DMS79 (cell line): Measurements from ENCODE around the gene R3HDM2.
"Not testable (repeated sequence)": the region's sequence is repeated elsewhere in the genome, so short reads cannot be mapped to it uniquely, and the experiment has no call there.

Source experiments
- DNase-seq: peaks from one replicate; lab custom pipeline; 2025; lab: John Stamatoyannopoulos, UW

The R3HDM2 gene

DNA sequence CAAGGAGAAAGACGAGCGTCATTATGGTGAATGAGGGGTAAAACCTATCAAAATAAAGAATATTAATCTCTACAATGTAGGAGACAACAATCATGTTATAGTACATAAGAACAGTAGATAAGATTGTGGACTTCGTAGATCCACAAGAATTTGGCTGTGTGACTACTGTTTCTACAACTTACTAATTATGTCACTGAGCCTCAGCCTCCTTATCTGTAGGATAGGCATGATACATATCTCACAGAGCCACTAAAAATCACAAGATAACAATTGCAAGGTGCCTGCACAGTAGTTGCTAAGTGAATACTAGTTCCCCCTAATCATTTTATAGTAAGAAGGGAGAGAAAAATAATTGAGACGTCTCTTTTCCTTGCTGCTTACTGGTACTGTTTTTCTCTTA, 101.6 kb downstream of the R3HDM2 start:
- no peak for DNase-seq

- DNase-seq, result no peak
Measured at GRCh38 chr12:57325395-57325794, 105.4 kb downstream of the R3HDM2 start.

DNA sequence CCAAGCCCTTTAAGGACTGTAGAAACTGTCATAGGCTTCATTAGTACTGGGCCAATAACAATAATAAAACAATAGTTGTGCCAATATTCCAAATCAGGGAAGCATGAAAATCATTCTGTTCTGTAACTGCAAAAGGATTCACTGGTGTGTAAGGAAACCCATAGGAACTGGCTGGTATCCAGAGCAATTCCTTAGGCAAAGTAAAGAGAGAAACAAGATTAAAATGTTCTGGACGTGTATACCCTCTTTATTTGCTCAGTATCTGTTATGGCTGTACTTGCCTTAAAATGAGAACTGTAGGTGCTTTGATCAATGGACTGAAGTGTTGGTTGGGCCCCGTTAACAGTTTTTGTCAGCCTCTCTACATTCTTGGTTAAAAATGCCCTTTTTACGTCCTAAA, 107.4 kb downstream of the R3HDM2 start:
- no peak for DNase-seq

DNA sequence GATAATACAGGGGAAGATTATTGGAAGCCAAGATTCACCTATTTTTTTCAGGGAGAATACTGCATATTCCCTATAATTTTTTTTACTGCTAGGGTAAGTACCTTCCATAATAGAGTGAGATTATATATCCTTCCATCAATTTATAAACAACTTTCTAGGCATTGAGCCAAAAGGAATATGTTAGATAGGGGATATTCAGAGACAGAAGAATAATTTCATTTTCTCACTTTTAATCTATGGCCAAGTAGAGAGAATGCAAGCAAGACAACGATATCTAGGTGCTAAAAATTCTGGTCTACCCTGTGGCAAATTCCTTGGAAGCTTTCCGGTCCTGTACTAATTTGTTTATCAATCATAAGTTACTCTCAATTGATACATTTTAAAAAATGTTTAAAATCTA, 110.2 kb downstream of the R3HDM2 start:
- no peak for DNase-seq

DNA sequence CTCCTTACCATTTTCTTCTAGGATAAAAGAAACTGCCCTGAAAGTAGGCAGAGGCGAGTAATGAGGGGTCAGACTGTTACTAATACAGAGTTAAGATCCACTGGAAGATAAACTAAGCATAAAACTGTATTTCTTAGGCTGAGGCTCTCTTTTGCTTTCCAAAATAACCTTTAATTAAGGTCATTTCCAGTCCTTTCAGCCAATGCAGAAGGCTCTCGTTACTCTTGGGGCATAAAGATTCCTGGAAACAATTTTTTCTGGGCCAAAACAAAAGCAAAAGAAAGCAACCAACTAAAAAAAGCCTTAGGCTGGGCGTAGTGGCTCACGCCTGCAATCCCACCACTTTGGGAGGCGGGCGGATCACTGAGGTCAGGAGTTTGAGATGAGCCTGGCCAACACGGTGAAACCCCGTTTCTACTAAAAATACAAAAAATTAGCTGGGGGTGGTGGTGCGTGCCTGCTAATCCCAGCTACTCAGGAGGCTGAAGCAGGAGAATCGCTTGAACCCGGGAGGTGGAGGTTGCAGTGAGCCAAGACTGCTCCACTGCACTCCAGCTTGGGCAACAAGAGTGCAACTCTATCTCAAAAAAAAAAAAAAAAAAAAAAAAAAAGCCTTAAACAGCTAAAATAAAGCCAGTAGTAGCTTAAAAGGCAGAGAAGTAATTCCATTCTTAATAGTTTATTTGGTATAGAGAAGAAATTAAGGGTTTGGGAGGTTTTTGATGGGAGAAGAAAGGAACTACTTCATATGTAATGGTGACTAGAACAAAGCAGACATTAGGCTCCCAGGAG, 111.0 kb downstream of the R3HDM2 start:
- DNase-seq, result no peak

DNA sequence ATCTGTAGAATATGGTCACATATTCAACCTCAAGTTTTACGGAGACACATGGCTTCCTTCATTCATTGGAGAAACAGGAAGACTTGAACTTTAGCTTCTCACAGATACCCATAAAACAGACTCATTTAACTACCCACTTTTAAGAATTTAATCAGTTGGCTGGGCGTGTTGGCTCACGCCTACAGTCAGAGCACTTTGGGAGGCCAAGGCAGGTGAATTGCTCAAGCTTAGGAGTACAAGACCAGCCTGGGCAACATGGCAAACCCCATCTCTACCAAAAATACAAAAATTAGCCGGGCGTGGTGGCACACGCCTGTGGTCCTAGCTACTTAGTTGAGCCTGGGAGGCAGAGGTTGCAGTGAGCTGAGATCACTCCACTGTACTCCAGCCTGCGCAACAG, 115.2 kb downstream of the R3HDM2 start:
- DNase-seq, result no peak

GRCh38 chr12:57312287-57312686, 118.6 kb downstream of the R3HDM2 start:
- DNase-seq, result not testable (repeated sequence)

DNA sequence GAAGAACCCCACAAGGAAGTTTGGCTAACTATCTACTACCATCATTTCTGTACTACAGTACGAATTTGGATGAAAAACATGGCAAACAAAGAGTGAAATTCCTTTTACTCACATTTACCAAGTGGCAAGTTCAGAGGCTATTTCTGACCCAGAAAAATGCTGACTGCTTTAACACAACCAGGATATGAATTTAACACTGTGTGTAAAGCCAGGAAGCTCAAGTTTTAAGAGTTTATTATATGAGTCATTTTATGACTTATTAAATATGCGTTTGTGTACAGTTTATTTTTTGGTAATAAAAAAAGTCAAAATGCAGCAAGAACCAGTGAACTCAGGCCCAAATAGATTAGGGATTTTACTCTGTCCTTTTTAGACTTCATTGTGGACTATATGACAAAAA, 121.4 kb downstream of the R3HDM2 start:
- DNase-seq, result no peak

- DNase-seq, result no peak
Measured at GRCh38 chr12:57300961-57301584, 129.8 kb downstream of the R3HDM2 start.

DNA sequence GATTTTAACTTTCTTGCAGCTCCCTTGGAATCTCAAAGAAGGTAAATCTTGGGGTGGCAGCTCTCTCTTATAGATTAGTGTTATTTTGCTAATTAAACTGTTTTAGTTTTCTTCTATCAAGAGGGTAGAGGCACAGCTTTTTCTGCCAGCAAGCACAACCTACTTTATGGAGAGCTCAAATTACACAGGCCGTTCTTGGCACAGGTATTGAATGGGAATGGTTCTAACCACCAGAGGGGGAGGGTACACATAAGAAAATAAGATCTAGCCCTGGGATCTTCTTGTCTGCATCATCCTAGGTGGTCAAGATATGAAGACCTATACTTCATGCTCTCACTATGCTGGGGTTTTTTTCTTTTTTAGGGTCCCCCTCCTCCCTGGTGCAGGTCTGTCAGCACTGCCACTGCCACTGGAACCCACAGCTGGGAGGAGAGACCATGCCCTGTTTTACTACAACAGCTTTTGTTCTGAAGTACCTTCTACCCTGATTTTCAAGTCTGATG, 131.3 kb downstream of the R3HDM2 start:
- peak; percentile 8 for DNase-seq

GRCh38 chr12:57296291-57296690, 134.6 kb downstream of the R3HDM2 start:
- no peak for DNase-seq

- DNase-seq, result not testable (repeated sequence)
Measured at GRCh38 chr12:57282073-57282472, 148.8 kb downstream of the R3HDM2 start.

GRCh38 chr12:57280211-57281062, 150.4 kb downstream of the R3HDM2 start:
- no peak for DNase-seq

DNA sequence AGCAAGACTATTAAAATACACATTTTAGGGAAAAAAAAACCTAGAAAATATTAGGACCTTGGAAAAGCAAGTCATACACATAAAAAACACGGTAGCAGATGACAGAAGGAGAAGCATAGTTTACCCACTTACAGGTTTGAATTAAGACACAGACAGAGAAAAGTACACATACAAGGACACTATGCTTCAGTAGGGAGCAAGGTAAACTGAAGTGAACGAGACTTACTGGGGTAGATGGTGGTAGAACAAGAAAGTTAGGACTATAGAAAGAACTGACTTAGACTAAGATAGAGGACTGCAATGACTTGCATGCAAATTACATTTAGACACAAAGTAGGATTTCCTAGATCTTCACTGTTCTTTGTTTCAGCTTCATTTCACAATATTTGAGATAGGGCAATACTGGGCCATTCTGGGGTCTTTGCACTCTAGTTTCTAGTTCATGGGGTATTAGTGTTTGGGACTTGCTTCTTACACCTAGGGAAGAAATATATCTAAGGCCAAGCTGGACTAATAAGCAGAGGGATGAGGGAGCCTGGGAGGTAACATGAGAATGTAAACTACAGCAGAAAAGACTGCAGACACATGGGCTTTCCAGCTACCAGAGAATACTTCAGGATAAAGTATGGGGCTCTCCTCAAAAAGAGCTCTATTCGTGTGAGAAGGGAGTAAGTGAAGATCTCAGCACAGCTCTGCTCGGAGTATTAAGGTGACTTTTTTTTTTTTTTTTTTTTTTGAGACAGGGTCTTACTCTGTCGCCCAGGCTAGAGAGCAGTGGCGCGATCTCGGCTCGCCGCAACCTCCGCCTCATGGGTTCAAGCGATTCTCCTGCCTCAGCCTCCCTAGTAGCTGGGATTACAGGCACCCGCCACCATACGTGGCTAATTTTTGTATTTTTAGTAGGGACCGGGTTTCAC, 152.1 kb downstream of the R3HDM2 start:
- DNase-seq, result no peak

DNA sequence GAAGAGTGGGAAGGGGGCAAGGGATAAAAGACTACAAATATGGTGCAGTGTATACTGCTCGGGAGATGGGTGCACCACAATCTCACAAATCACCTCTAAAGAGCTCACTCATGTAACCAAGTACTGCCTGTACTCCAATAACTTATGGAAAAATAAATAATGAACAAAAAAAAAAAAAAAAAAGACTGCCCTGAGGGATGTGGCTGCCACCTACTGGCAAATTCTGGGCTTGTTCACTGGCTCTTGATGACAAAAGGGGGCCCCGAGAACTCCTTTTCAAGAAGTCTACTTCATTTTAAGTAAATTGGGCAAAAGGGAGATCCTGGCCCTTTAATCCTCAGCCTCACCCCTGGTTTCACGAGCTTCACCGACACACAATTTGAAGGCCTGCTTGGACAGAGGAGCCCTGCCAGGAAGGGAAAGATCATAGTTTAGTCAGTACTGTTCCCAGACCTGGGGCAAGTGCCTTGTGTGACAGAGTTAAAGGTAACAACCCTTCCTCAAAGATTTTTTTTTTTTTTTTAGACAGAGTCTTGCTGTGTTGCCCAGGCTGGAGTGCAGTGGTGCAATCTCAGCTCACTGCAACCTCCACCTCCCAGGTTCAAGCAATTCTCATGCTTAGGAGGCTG, 153.8 kb downstream of the R3HDM2 start:
- no peak for DNase-seq

DNA sequence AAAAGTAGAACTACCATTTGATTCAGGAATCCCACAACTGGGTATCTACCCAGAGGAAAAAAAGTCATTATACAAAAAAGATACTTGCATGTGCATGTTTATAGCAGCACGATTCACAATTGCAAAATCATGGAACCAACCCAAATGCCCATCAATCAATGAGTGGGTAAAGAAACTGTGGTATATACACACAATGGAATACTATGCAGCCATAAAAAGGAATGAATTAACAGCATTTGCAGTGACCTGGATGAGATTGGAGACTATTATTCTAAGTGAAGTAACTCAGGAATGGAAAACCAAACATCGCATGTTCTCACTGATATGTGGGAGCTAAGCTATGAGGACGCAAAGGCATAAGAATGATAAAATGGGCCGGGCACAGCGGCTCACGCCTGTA, 154.6 kb downstream of the R3HDM2 start:
- not testable (repeated sequence) for DNase-seq

- no peak for DNase-seq
Measured at GRCh38 chr12:57273516-57273915, 157.3 kb downstream of the R3HDM2 start.

DNA sequence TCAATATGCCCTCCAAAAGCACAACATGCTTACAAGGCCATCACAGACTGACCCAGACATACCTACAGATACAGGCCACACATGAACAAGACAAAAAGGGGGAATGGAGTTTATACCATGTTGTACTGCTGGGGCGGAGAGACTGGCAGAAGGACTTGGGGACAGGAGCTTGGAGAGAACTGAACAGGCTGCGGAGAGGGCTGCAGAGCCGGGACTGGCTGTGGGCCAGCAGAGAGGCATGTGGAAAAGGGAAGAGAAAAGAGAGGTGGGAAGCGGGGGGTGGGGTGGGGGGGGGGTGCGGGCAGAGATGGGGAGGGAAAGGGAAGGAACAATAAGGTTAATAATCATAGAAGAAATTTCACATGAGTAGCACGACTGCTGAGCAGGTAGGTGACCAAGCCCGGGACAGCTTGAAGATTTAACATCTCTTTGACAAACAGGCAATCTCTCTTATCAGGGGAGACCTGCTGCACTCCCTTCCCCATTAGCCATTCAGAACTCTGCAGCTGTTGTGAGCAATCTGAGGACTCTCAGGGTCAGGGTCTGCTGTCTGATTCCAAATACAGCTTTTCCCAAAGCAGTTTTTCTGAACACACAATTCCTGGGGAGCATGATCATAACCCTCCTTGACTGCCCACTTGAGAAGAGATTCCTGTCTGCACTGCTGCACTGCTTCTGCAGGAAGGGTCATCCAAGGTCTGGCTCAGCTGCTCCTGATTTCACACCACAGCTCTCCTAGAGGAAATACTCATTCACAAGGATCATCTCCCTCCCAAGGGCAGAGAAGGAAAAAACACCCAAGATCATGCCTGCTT, 158.3 kb downstream of the R3HDM2 start:
- no peak for DNase-seq

DNA sequence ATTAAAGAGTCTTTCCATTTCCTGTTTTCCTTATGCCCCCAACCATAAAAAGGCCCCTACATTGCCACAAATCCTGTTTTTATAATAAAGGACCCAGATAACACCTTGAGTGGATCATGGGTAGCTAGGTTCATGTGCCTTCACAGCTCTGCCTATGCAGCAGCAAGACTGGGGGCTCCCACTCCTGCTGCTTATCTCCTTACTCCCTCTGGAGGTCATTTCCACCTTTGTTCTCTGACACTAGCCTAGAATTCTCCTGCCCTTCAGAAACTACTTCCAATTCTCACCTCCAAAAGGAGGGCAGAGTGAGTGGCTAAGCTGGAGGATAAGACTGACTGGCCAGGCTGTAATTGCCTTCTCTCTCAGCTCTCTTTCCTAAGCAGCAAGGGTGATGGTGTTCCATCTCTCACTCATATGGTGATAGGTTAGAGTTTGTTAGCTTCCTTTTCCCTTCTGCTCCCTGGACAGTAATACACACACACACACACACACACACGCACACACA, 159.8 kb downstream of the R3HDM2 start:
- DNase-seq, result no peak

DNA sequence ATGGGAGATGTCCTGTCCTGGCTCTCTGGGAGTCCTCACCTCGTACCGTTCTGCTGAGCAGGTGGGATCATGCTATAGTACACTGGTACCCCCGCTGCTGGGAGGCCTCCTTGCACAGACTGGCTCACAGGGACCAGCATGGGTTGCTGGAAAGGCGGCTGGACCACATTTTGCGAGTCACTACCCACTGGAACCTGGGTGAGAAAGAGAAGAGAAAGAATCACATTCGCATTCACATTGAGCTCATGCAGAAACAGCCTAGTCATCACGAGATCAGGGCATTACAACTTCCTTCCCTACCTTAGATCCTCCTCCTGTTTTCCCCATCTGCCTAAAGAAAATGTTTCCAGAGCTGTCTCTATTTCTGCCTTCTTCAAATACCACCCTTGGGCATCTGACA, 162.6 kb downstream of the R3HDM2 start:
- no peak for DNase-seq
